IMR-90 (cell line): ENCODE data around the gene P3H1. TPM values are rescaled to one million over a fixed set of nuclear protein-coding genes. Genes with fewer than 3 reads are reported as not detected.

ENCODE experiments used
- ATAC-seq: fragments of 200-7000 bp; cut with Tn5 transposase; 2 replicates; pipeline ENCODE4 v1.9.1; 2020; ENCODE audit warnings: low read depth, mild to moderate bottlenecking, moderate library complexity
- BruUV-seq: library from RNA; stranded (reverse); fragments of 400-500 nt; replicated peaks from 2 replicates; lab custom pipeline; 2021; lab: Mats Ljungman, UMichigan
- CTCF ChIA-PET: fragments of 300-600 bp; formaldehyde crosslinking; extraction: SDS; loops from one replicate; lab custom pipeline; 2021; ENCODE audit warnings: antibody characterized with exemption; lab: Yijun Ruan, JAX
- POLR2A ChIA-PET: fragments of 300-600 bp; sonication (Branson Sonifier 250); formaldehyde crosslinking; loops from one replicate; lab custom pipeline; 2022; ENCODE audit warnings: antibody characterized with exemption; ENCODE audit not compliant: unreplicated experiment; lab: Charles Lee
- DNase-seq: peaks from one replicate; pipeline ENCODE4 v3.0.0; 2013
- H2AFZ ChIP-seq: replicated peaks from 2 replicates; pipeline ENCODE3; 2013; ENCODE audit warnings: low read length, mild to moderate bottlenecking; ENCODE audit not compliant: poor library complexity
- H2AK5ac ChIP-seq: 2 replicates; pipeline ENCODE4 v1.6.1; 2013; ENCODE audit warnings: low read depth, low read length, inconsistent platforms
- H2AK9ac ChIP-seq: replicated peaks from 2 replicates; pipeline ENCODE3; 2013; ENCODE audit warnings: mild to moderate bottlenecking, low read depth, low read length, moderate library complexity; ENCODE audit not compliant: poor library complexity
- H2BK120ac ChIP-seq: 2 replicates; pipeline ENCODE4 v1.6.1; 2013; ENCODE audit warnings: low read depth, low read length, inconsistent platforms
- H2BK15ac ChIP-seq: 3 replicates; pipeline ENCODE4 v1.6.1; 2013; ENCODE audit warnings: low read depth, low read length, inconsistent platforms
- H2BK20ac ChIP-seq: 2 replicates; pipeline ENCODE4 v1.6.1; 2013; ENCODE audit warnings: low read depth, mild to moderate bottlenecking, inconsistent platforms, low read length, moderate library complexity
- H2BK5ac ChIP-seq: 2 replicates; pipeline ENCODE4 v1.6.1; 2013; ENCODE audit warnings: mild to moderate bottlenecking, low read depth, low read length, inconsistent platforms; ENCODE audit not compliant: poor library complexity, severe bottlenecking
- H3K14ac ChIP-seq: replicated peaks from 2 replicates; pipeline ENCODE4 v1.6.1; 2013; ENCODE audit warnings: low read depth, low read length, inconsistent platforms
- H3K18ac ChIP-seq: 2 replicates; pipeline ENCODE4 v1.6.1; 2013; ENCODE audit warnings: low read depth, low read length, control low read depth
- H3K23ac ChIP-seq: 2 replicates; pipeline ENCODE4 v1.6.1; 2013; ENCODE audit warnings: low read depth, low read length, inconsistent platforms
- H3K27ac ChIP-seq: 2 replicates; pipeline ENCODE4 v1.5.1; 2013; ENCODE audit warnings: mild to moderate bottlenecking, control low read depth, low read length; ENCODE audit not compliant: insufficient read depth
- H3K27me3 ChIP-seq: 2 replicates; pipeline ENCODE4 v1.6.1; 2013; ENCODE audit warnings: low read length; ENCODE audit not compliant: control insufficient read depth, insufficient read depth
- H3K36me3 ChIP-seq: 2 replicates; pipeline ENCODE4 v1.6.1; 2013; ENCODE audit warnings: low read length, mixed read lengths; ENCODE audit not compliant: control insufficient read depth, insufficient read depth
- H3K4ac ChIP-seq: 2 replicates; pipeline ENCODE4 v1.6.1; 2013; ENCODE audit warnings: low read depth, low read length, inconsistent platforms
- H3K4me1 ChIP-seq: 2 replicates; pipeline ENCODE4 v1.6.1; 2013; ENCODE audit warnings: low read length, mixed read lengths; ENCODE audit not compliant: control insufficient read depth, insufficient read depth
- H3K4me2 ChIP-seq: 2 replicates; pipeline ENCODE4 v1.6.1; 2013; ENCODE audit warnings: low read depth, mild to moderate bottlenecking, control low read depth, low read length, moderate library complexity
- H3K4me3 ChIP-seq: 2 replicates; pipeline ENCODE4 v1.5.1; 2013; ENCODE audit warnings: low read depth, mild to moderate bottlenecking, control low read depth, low read length, moderate library complexity; ENCODE audit not compliant: insufficient read depth
- H3K56ac ChIP-seq: 2 replicates; pipeline ENCODE4 v1.6.1; 2013; ENCODE audit warnings: low read length, inconsistent platforms; ENCODE audit not compliant: insufficient read depth; ENCODE audit errors: extremely low read depth
- H3K79me1 ChIP-seq, 2 experiments: 2 replicates each; pipeline ENCODE4 v1.6.1; 2013; ENCODE audit warnings: low read length in 2 of 2, inconsistent platforms in 1 of 2, low read depth in 1 of 2
- H3K9ac ChIP-seq: 2 replicates; pipeline ENCODE4 v1.6.1; 2013; ENCODE audit warnings: low read depth, low read length, control low read depth
- H3K9me1 ChIP-seq: 2 replicates; pipeline ENCODE4 v1.6.1; 2013; ENCODE audit warnings: low read length, inconsistent platforms; ENCODE audit not compliant: insufficient read depth
- H3K9me3 ChIP-seq: 2 replicates; pipeline ENCODE4 v1.6.1; 2013; ENCODE audit warnings: low read length; ENCODE audit not compliant: control insufficient read depth, insufficient read depth
- H4K20me1 ChIP-seq: 2 replicates; pipeline ENCODE4 v1.6.1; 2013; ENCODE audit warnings: low read length, inconsistent platforms; ENCODE audit not compliant: insufficient read depth
- H4K5ac ChIP-seq: 2 replicates; pipeline ENCODE4 v1.6.1; 2013; ENCODE audit warnings: mild to moderate bottlenecking, low read depth, low read length, control low read depth
- H4K8ac ChIP-seq, 2 experiments: 2 replicates each; pipeline ENCODE4 v1.6.1; 2013; ENCODE audit warnings: low read depth in 2 of 2, low read length in 2 of 2, control low read depth in 1 of 2, inconsistent platforms in 1 of 2
- H4K91ac ChIP-seq: 2 replicates; pipeline ENCODE4 v1.6.1; 2013; ENCODE audit warnings: low read depth, low read length, inconsistent platforms; ENCODE audit not compliant: insufficient read depth
- CEBPB ChIP-seq: IDR thresholded peaks from 2 replicates; pipeline ENCODE4 v1.6.1; 2012; ENCODE audit warnings: low read depth, low read length, improper control_type of control experiment
- FOS ChIP-seq: fragments of 150-350 bp; IDR thresholded peaks from 2 replicates; pipeline ENCODE4 v1.6.1; 2016; ENCODE audit warnings: low read depth, low read length
- NFE2L2 ChIP-seq: fragments of 150-350 bp; IDR thresholded peaks from 2 replicates; pipeline ENCODE4 v1.6.1; 2016; ENCODE audit warnings: low read depth, mild to moderate bottlenecking, low read length
- WGBS, 2 experiments: methylation state at CpG; one replicate each; pipeline versions ENCODE4 v1.1.5 to v1.1.7; 2013; ENCODE audit warnings: missing lambda C conversion rate in 2 of 2; ENCODE audit not compliant: insufficient read length in 1 of 2; ENCODE audit errors: extremely low coverage in 2 of 2; 5-methylcytosine and 5-hydroxymethylcytosine counted together
- dilution Hi-C: fragments of 300-500 bp; cut with HindIII; formaldehyde crosslinking; loops from one replicate; pipeline ENCODE4 v1.14.3; 2018; ENCODE audit warnings: low sequenced_read_pairs; ENCODE audit not compliant: unreplicated experiment
- in situ Hi-C: fragments of 300-500 bp; cut with MboI; formaldehyde crosslinking; loops from 3 replicates; pipeline ENCODE4 v1.14.3; 2019; ENCODE audit warnings: low sequenced_read_pairs, inconsistent platforms, mixed read lengths
- intact Hi-C: fragments of 100-400 bp; cut with micrococcal nuclease; formaldehyde crosslinking; loops from 2 replicates; pipeline ENCODE4 v1.10.0; 2022
- polyA plus RNA-seq, 3 experiments: library from polyadenylated mRNA; depleted of rRNA; stranded (reverse); fragments of >200 nt; gene quantifications; 2 replicates each; pipeline ENCODE4 v1.2.3, GENCODE V29; 2012; ENCODE audit warnings: low replicate concordance in 1 of 3
- total RNA-seq: library from RNA; depleted of rRNA; stranded (reverse); fragments of >200 nt; gene quantifications from 2 replicates; pipeline ENCODE4 v1.2.3, GENCODE V29; 2012
- TF ChIP-seq, protein P1 (sequence below): conservative IDR thresholded peaks from 2 replicates; pipeline ENCODE4 v1.5.1; 2012; ENCODE audit warnings: mild to moderate bottlenecking, low read depth, low read length, improper control_type of control experiment

Gene P3H1
- total and polyA plus RNA-seq, 2 of the 4 experiments (the other 2 are of a cell fraction): 108 to 210 TPM

DNA sequence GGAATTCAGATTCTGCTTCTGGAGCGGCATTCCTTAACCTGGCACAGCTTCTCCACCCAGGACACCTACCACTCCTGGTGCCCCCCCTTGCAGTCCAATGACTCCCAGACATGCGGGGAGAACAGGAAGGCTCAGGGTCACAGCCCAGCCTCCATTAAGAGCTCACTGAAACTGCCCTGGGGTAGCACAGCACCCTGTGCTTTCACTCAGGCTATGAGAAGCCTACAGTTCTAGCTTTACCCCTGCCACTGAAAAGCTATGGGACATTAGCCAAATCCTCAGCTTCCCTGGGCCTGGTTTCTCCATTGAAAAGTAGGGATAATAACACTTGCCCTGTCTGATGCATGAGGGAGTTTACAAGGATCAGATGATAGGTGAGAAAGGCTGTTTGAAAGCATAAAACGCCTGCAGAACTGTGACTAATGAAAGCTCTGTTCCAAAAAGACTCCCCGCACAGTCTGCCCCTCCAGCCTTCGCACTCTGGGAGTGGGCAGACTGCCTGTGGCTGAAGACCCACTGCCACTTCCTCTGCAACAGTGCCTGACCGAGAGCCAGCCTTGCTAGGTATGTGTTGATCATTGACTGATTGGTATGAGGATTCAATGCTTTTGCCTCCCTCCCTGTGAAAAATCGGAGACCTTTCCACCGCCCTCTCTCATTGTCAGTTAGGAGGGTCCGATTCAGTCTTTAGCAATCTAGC is 24.1 kb downstream of the P3H1 start:
- Histone ChIP-seq H4K20me1 (peaks cover 18% of the 10 kb centered on the region), H4K5ac (no peak overlapping the region), H3K18ac (no peak overlapping the region), H2AFZ (no peak overlapping the region), H4K8ac (no peak overlapping the region), H3K27me3 (no peaks in the 10 kb centered on the region; the same call in 1 of the 2 replicates), H3K23ac (no peak overlapping the region), H3K4me2 (no peak overlapping the region), H3K79me1 (peaks cover 0 to 5% of the 10 kb centered on the region in 2 experiments; a peak in 1 of 4 replicates), H2AK5ac (no peak overlapping the region), H2AK9ac (no peak overlapping the region), H2BK5ac (no peak overlapping the region), H3K4me1 (no peaks in the 10 kb centered on the region), H2BK15ac (no peak overlapping the region), H3K9me3 (no peaks in the 10 kb centered on the region), H3K27ac (no peak overlapping the region), H4K91ac (no peak overlapping the region), H3K9ac (no peak overlapping the region), H3K56ac (no peak overlapping the region), H2BK20ac (no peak overlapping the region), H3K36me3 (peaks cover 22% of the 10 kb centered on the region), H3K4me3 (no peak overlapping the region), H3K4ac (no peak overlapping the region), H3K14ac (no peak overlapping the region), H3K9me1 (peaks cover 5% of the 10 kb centered on the region; the same call in 1 of the 2 replicates), H2BK120ac (no peak overlapping the region)
- TF ChIP-seq FOS (no peak), NFE2L2 (no peak), CEBPB (no peak)
- TF ChIP-seq, protein P1, sequence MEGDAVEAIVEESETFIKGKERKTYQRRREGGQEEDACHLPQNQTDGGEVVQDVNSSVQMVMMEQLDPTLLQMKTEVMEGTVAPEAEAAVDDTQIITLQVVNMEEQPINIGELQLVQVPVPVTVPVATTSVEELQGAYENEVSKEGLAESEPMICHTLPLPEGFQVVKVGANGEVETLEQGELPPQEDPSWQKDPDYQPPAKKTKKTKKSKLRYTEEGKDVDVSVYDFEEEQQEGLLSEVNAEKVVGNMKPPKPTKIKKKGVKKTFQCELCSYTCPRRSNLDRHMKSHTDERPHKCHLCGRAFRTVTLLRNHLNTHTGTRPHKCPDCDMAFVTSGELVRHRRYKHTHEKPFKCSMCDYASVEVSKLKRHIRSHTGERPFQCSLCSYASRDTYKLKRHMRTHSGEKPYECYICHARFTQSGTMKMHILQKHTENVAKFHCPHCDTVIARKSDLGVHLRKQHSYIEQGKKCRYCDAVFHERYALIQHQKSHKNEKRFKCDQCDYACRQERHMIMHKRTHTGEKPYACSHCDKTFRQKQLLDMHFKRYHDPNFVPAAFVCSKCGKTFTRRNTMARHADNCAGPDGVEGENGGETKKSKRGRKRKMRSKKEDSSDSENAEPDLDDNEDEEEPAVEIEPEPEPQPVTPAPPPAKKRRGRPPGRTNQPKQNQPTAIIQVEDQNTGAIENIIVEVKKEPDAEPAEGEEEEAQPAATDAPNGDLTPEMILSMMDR: no peak
- intact Hi-C loops: no loop called here
- no TSS peak for BruUV-seq
- DNase-seq (no peak), ATAC-seq (no peak)
- CTCF ChIA-PET: interaction anchor here (1.5 kb wide), 1 partner anchor 164 kb away, joined by 4 read pairs; no protein-coding TSS in a partner anchor
- dilution Hi-C loops: no loop called here
- WGBS, 2 experiments: 100% methylated on average over 1 of the region's 9 CpGs; no CpG with 5 or more reads in 1 of the 2 experiments
- in situ Hi-C loops: no loop called here
- POLR2A ChIA-PET: no interaction called here
